ENCODE measurements around the gene CSMD2. TPM values are rescaled to one million over a fixed set of nuclear protein-coding genes. Genes with fewer than 3 reads are reported as not detected.

Gene CSMD2
- total RNA-seq, 2 donors from 2014 or later: not detected

- Mint-ChIP-seq H3K4me1 (no peaks in the 10 kb centered on the region), H3K4me3 (no peak overlapping the region), H3K27ac (no peak overlapping the region), H3K36me3 (ENCODE audit: low read depth) (no peaks in the 10 kb centered on the region), H3K27me3 (peaks cover 33% of the 10 kb centered on the region), H3K9me3 (no peaks in the 10 kb centered on the region)
- no peak for ATAC-seq (replicated peaks)
Observed at GRCh38 chr1:33634806-33635205, 530.2 kb downstream of the CSMD2 start.

GRCh38 chr1:33634143-33634542, 530.9 kb downstream of the CSMD2 start:
- ATAC-seq (replicated peaks): no peak
- peaks cover 29% of the 10 kb centered on the region for H3K27me3 Mint-ChIP-seq

GRCh38 chr1:33633019-33633801, 531.8 kb downstream of the CSMD2 start:
- peaks cover 22% of the 10 kb centered on the region for H3K27me3 Mint-ChIP-seq
- H3K27ac Mint-ChIP-seq: no peak overlapping the region
- peak overlapping the region; percentile 19 for H3K4me3 Mint-ChIP-seq
- H3K9me3 Mint-ChIP-seq: no peaks in the 10 kb centered on the region
- no peaks in the 10 kb centered on the region for H3K36me3 Mint-ChIP-seq (ENCODE audit: low read depth)
- ATAC-seq (replicated peaks): peak; percentile 80
- no peaks in the 10 kb centered on the region for H3K4me1 Mint-ChIP-seq

More at GRCh38 chr1:33634143-33634542, 530.9 kb downstream of the CSMD2 start:
- Mint-ChIP-seq H3K27ac (no peak overlapping the region), H3K36me3 (ENCODE audit: low read depth) (no peaks in the 10 kb centered on the region), H3K9me3 (no peaks in the 10 kb centered on the region), H3K4me1 (no peaks in the 10 kb centered on the region), H3K4me3 (no peak overlapping the region)

GRCh38 chr1:33630686-33631085, 534.3 kb downstream of the CSMD2 start:
- Mint-ChIP-seq H3K27ac (no peak overlapping the region), H3K9me3 (no peaks in the 10 kb centered on the region), H3K36me3 (ENCODE audit: low read depth) (no peaks in the 10 kb centered on the region), H3K4me3 (no peak overlapping the region), H3K27me3 (peaks cover 31% of the 10 kb centered on the region), H3K4me1 (no peaks in the 10 kb centered on the region)
- ATAC-seq (replicated peaks): no peak

- Mint-ChIP-seq H3K4me1 (no peaks in the 10 kb centered on the region), H3K4me3 (no peak overlapping the region), H3K27ac (no peak overlapping the region), H3K36me3 (ENCODE audit: low read depth) (no peaks in the 10 kb centered on the region), H3K9me3 (no peaks in the 10 kb centered on the region), H3K27me3 (peaks cover 29% of the 10 kb centered on the region)
- no peak for ATAC-seq (replicated peaks)
Observed at GRCh38 chr1:33626801-33627200, 538.2 kb downstream of the CSMD2 start.

GRCh38 chr1:33624991-33625870, 539.8 kb downstream of the CSMD2 start:
- peaks cover 33% of the 10 kb centered on the region for H3K27me3 Mint-ChIP-seq
- no peak overlapping the region for H3K27ac Mint-ChIP-seq
- no peak for ATAC-seq (replicated peaks)
- H3K9me3 Mint-ChIP-seq: no peaks in the 10 kb centered on the region
- no peak overlapping the region for H3K4me3 Mint-ChIP-seq
- no peaks in the 10 kb centered on the region for H3K4me1 Mint-ChIP-seq
- no peaks in the 10 kb centered on the region for H3K36me3 Mint-ChIP-seq (ENCODE audit: low read depth)

GRCh38 chr1:33624261-33624990, 540.6 kb downstream of the CSMD2 start:
- ATAC-seq (replicated peaks): no peak
- H3K36me3 Mint-ChIP-seq (ENCODE audit: low read depth): no peaks in the 10 kb centered on the region
- H3K27me3 Mint-ChIP-seq: peaks cover 31% of the 10 kb centered on the region

GRCh38 chr1:33623811-33624210, 541.2 kb downstream of the CSMD2 start:
- Mint-ChIP-seq H3K27me3 (peaks cover 31% of the 10 kb centered on the region), H3K4me3 (no peak overlapping the region), H3K36me3 (ENCODE audit: low read depth) (no peaks in the 10 kb centered on the region), H3K27ac (no peak overlapping the region), H3K4me1 (no peaks in the 10 kb centered on the region), H3K9me3 (no peaks in the 10 kb centered on the region)
- no peak for ATAC-seq (replicated peaks)

More at GRCh38 chr1:33624261-33624990, 540.6 kb downstream of the CSMD2 start:
- Mint-ChIP-seq H3K4me3 (no peak overlapping the region), H3K27ac (no peak overlapping the region), H3K9me3 (no peaks in the 10 kb centered on the region), H3K4me1 (no peaks in the 10 kb centered on the region)

- Mint-ChIP-seq H3K36me3 (ENCODE audit: low read depth) (no peaks in the 10 kb centered on the region), H3K4me1 (no peaks in the 10 kb centered on the region), H3K27ac (no peak overlapping the region), H3K9me3 (no peaks in the 10 kb centered on the region), H3K27me3 (peaks cover 32% of the 10 kb centered on the region), H3K4me3 (no peak overlapping the region)
- ATAC-seq (replicated peaks): no peak
Observed at GRCh38 chr1:33622757-33623156, 542.3 kb downstream of the CSMD2 start.

GRCh38 chr1:33618636-33619035, 546.4 kb downstream of the CSMD2 start:
- H3K27ac Mint-ChIP-seq: no peak overlapping the region
- H3K4me3 Mint-ChIP-seq: no peak overlapping the region
- peaks cover 37% of the 10 kb centered on the region for H3K27me3 Mint-ChIP-seq
- H3K4me1 Mint-ChIP-seq: no peaks in the 10 kb centered on the region
- ATAC-seq (replicated peaks): no peak
- no peaks in the 10 kb centered on the region for H3K9me3 Mint-ChIP-seq
- no peaks in the 10 kb centered on the region for H3K36me3 Mint-ChIP-seq (ENCODE audit: low read depth)

GRCh38 chr1:33617451-33617850, 547.6 kb downstream of the CSMD2 start:
- H3K4me3 Mint-ChIP-seq: no peak overlapping the region
- peaks cover 38% of the 10 kb centered on the region for H3K27me3 Mint-ChIP-seq
- no peak overlapping the region for H3K27ac Mint-ChIP-seq
- no peaks in the 10 kb centered on the region for H3K36me3 Mint-ChIP-seq (ENCODE audit: low read depth)
- no peaks in the 10 kb centered on the region for H3K9me3 Mint-ChIP-seq
- no peak for ATAC-seq (replicated peaks)
- H3K4me1 Mint-ChIP-seq: no peaks in the 10 kb centered on the region

- no peak for ATAC-seq (replicated peaks)
- Mint-ChIP-seq H3K36me3 (ENCODE audit: low read depth) (no peaks in the 10 kb centered on the region), H3K27ac (no peak overlapping the region), H3K27me3 (peaks cover 38% of the 10 kb centered on the region), H3K9me3 (no peaks in the 10 kb centered on the region), H3K4me3 (no peak overlapping the region), H3K4me1 (no peaks in the 10 kb centered on the region)
Observed at GRCh38 chr1:33616780-33617179, 548.2 kb downstream of the CSMD2 start.

- ATAC-seq (replicated peaks): no peak
- no peak overlapping the region for H3K27ac Mint-ChIP-seq
- no peak overlapping the region for H3K4me3 Mint-ChIP-seq
- H3K36me3 Mint-ChIP-seq (ENCODE audit: low read depth): no peaks in the 10 kb centered on the region
- no peaks in the 10 kb centered on the region for H3K9me3 Mint-ChIP-seq
- peaks cover 31% of the 10 kb centered on the region for H3K27me3 Mint-ChIP-seq
- H3K4me1 Mint-ChIP-seq: no peaks in the 10 kb centered on the region
Observed at GRCh38 chr1:33615546-33615945, 549.5 kb downstream of the CSMD2 start.

- H3K4me3 Mint-ChIP-seq: no peak overlapping the region
- peaks cover 8% of the 10 kb centered on the region for H3K27me3 Mint-ChIP-seq
- no peaks in the 10 kb centered on the region for H3K36me3 Mint-ChIP-seq (ENCODE audit: low read depth)
- no peaks in the 10 kb centered on the region for H3K4me1 Mint-ChIP-seq
- H3K27ac Mint-ChIP-seq: no peak overlapping the region
- H3K9me3 Mint-ChIP-seq: no peaks in the 10 kb centered on the region
- no peak for ATAC-seq (replicated peaks)
Observed at GRCh38 chr1:33610864-33611455, 554.1 kb downstream of the CSMD2 start.
